Gastrocnemius medialis (tissue), 4 donors: ENCODE measurements around the gene RSPRY1.

Source experiments
- POLR2A ChIP-seq, 2 donors: fragments of 450-650 bp; IDR thresholded peaks; one replicate each; pipeline ENCODE4 v1.6.1; 2017; ENCODE audit warnings: antibody characterized with exemption in 2 of 2, mild to moderate bottlenecking in 2 of 2, moderate library complexity in 2 of 2
- TF ChIP-seq, protein P1 (sequence below), 5 experiments: fragments of 450-650 bp in 3 of 5; fragments of 200-600 bp in 2 of 5; sonication (generic) in 2 of 5; IDR thresholded peaks in 4 of 5; conservative IDR thresholded peaks in 1 of 5; 1 replicate in 4 of 5; 2 replicates in 1 of 5; pipeline ENCODE4 v1.5.1; 2016 to 2019; ENCODE audit warnings: antibody characterized with exemption in 5 of 5, mild to moderate bottlenecking in 3 of 5, moderate library complexity in 3 of 5

DNA sequence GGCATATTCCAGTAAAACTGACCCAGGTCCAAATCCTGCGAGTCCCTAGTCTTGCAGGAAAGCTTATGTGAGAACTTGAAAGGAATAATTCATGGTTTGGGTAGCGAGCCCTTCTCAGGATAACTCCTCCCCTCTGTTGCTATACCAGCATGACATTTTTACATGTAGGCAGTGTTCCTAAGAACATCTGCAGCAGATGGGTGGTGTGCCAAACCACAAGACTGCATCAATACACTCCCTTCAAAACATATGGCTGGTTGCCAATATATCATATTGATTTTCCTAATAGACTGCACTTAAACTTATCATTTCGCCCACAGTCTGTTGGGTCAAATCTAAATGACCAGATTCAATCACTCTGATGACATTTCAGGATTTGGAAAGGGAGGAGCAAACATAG lies 20.2 kb upstream of the RSPRY1 start:
- TF ChIP-seq, protein P1, sequence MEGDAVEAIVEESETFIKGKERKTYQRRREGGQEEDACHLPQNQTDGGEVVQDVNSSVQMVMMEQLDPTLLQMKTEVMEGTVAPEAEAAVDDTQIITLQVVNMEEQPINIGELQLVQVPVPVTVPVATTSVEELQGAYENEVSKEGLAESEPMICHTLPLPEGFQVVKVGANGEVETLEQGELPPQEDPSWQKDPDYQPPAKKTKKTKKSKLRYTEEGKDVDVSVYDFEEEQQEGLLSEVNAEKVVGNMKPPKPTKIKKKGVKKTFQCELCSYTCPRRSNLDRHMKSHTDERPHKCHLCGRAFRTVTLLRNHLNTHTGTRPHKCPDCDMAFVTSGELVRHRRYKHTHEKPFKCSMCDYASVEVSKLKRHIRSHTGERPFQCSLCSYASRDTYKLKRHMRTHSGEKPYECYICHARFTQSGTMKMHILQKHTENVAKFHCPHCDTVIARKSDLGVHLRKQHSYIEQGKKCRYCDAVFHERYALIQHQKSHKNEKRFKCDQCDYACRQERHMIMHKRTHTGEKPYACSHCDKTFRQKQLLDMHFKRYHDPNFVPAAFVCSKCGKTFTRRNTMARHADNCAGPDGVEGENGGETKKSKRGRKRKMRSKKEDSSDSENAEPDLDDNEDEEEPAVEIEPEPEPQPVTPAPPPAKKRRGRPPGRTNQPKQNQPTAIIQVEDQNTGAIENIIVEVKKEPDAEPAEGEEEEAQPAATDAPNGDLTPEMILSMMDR (IDR thresholded peaks at IDR 0.05 in 4 of 5, conservative IDR thresholded peaks at IDR 0.05 in 1 of 5), result no peak
- TF ChIP-seq POLR2A (IDR thresholded peaks at IDR 0.05), result no peak
